Measurements from ENCODE around the gene DSCAML1. TPM values are rescaled to one million over a fixed set of nuclear protein-coding genes. Genes with fewer than 3 reads are reported as not detected.

DSCAML1 gene
- total RNA-seq, 1 donor from 2014 or later, result not detected

DNA sequence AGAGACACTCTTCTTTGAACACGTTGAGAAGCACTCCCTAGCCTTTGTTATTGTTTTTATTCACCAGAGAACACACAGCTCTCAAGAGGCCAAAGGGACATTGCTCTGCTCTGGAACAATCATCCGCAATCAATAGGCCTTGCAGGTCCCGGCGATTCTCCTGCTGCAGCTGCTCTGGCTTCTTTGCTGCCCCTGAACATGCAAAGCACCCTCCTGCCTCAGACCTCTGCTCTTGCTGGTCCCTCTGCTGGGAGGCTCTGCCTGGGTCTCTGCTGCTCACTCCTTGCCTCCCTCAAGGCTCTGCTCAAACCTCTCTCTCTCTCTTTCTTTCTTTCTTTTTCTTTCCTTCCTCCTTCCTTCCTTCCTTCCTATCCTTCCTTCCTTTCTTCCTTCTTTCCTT is 232.7 kb downstream of the DSCAML1 start:
- no peak for DNase-seq (ENCODE audit: extremely low read depth, low read depth, low spot score)

DNA sequence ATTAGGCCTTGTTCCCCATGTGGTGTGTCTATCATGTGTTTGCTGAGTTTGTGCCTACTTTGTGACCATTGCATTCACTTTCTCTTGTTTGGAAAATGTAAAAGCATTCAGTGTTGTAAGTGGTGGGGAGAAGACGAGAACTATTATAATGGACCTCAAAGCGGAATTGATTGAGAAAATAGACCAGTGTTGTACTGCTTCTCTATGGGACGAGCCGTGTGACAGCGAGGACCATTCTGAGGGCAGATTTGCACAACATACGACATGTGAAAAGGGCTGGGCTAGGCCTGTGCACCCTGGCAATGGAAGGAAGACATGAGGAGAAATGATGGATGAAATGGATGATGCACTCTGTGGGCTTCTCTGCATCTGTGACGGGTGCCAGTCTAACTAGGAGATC is 233.5 kb downstream of the DSCAML1 start:
- DNase-seq (ENCODE audit: extremely low read depth, low read depth, low spot score), result no peak

DNA sequence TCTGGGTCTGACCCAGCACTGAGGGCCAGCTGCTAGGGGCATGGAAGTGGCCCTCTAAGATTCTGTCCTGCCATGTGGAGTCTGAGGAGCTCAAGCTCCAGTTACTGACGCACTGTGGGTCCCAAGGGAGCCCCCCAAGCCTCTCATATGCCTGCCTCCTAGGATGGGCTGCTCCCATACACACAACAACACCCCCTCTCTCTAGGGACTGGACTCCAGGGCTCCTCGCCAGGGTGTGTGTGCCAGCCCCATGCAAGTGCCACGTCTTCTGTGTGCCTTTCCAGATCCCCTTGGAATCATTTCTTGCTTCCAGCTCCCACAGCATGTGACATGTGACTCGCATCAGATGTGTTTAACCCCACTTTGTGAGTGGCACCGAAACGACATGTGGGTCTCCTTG is 234.9 kb downstream of the DSCAML1 start:
- no peak for DNase-seq (ENCODE audit: extremely low read depth, low read depth, low spot score)

DNA sequence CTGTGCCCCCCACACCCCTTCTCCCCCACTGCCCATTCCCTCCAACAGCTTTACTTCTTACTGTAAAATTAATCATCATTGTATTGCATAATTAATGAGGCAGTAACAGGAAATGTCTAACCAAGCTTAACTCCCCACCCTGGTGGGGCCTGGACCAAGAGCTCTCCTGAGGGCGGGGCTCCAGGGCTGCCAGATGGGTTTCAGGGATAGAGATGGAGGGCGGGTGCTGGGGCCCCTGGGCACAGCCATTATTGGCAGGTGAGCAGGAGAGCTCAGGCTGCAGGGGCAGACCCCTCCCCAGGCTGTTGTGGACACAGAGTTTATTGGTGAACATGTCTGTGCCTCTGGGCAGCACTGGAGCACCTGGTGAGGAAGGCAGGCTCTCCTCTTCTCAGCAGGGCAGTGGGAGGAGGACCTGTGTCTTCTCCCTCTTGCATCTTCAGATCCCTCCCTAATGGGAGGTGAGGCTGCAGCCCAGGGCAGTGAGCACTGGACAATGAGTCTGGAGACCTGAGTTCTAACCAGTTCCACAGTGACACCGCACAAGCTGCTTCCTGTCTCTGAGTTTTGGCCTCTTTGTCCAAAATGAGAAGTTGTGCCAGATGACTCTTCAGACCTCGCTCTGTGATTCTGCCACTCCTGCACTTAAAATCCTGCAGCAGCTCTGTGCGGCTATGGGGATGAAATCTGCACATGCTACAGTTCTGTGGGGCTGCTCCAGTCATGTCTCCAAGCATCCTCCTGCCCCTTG is 236.1 kb downstream of the DSCAML1 start:
- DNase-seq (ENCODE audit: extremely low read depth, low read depth, low spot score), result no peak

DNA sequence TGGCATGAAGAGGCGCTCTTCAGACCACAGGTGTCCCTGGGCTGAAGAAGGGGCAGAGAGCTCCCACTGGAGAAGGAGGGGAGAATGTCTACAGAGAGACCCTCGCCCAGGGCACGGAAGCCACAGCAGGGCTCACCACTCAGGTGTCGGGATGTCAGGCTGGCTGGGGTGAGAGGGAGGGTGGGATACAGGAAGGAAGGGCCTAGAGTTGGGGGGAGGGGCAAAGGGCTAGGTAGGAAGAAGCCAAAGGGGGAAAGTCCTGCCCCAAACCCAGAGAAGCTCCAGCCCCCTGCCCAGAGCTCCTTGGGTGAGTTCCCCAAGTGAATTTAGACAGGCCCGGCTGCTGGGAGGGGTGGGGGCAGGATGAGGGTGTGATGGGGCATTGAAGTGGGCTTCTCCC is 237.3 kb downstream of the DSCAML1 start:
- no peak for DNase-seq (ENCODE audit: extremely low read depth, low read depth, low spot score)

DNA sequence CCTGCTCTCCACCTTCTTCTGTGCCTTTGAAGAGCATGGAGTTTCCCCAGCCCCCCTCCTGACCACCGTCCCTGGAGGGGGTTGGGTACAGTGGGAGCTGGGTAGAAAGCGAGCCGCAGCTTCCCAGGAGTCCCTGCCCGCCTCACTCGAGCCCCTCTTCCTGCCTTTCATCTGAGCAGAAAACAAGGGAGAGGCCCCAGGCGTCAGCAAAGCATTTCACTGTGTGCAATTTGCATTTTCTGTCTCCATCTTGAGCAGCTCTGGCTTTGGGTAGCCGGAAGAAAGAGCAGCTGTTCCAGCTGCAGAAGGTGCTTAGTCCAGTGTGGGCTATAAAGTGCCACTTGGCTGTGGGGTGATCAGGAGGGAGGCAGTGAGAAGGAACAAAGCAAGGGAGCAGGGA is 239.7 kb downstream of the DSCAML1 start:
- DNase-seq (ENCODE audit: extremely low read depth, low read depth, low spot score), result no peak

DNA sequence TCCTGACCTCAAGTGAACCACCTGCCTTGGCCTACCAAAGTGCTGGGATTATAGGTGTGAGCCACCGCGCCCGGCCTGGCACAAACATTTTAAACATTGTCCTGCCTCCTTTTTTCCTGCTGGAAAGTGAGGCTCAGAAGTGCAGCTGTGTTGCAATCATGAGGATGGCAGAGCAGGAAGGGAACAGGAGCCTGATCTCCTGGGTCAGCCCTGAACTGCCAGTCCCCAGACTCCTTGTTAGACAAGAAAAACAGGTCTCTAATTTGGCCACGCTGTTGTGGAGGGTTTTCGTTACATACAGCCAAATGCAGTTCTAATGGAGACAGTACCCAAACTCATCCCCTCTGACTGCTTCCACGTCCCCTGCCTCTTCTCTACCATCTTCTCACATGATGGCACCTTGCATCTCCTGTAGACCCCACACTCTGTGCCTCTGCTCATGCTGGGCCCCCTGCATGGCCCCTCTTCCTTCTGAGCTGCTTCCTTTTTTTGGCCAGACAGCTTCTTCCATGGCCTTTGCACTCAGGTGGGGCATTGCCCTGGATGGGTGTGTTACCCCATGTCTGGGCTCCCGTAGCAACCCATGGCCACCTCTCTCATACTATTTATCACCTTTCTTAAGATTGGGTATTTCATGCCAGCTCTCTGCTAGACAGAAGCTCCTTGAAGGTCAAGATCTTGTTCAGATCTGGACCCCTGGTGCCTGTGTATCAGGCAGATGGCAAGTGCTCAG is 242.2 kb downstream of the DSCAML1 start:
- no peak for DNase-seq (ENCODE audit: extremely low read depth, low read depth, low spot score)

DNA sequence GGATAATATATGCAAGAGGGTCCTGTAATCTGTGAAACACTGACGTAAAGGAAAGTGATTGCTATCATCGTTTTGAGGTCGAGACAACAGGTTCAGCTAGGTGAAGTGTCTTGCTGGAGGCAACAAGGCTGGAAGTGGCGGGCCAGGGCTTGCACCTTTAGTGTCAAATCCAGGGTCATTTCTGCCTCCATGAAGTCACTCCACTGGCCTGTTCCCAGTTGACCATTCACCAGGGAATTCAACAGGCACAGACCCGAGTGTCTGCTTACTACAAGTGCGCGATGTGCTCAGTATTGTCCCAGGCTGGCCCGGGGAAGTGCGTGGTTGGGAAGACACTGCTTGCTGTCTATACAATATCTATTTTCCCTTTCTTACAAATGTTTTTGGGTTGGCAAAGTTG is 244.4 kb downstream of the DSCAML1 start:
- DNase-seq (ENCODE audit: extremely low read depth, low read depth, low spot score), result no peak

DNA sequence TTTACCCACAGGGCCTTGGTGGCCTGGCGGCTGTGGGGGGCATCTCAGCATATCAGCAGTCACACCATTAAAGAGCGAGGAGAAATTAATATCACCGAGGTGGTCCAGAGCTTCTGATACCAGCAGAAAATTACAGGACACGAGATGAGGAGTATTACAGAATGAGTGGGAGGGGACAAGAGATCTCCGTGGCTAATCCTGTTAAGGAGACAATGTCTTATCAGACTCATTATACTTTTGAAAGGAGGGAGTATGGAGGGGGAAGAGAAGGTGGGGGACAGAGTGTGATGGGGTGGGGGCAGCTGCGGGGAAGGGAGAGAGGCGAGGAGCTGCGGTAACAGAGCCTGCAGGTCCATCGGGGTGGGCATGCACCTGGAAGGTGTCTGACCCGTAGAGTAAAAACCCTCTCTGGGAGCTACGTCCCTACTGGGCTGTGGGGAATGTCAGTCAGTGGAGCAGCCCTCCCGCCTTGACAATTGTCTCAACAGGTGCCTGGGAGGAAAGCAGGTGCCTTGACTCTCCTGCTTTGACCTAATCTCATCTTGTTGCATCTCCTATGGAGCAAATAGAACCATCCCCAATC is 245.2 kb downstream of the DSCAML1 start:
- no peak for DNase-seq (ENCODE audit: extremely low read depth, low read depth, low spot score)

DNA sequence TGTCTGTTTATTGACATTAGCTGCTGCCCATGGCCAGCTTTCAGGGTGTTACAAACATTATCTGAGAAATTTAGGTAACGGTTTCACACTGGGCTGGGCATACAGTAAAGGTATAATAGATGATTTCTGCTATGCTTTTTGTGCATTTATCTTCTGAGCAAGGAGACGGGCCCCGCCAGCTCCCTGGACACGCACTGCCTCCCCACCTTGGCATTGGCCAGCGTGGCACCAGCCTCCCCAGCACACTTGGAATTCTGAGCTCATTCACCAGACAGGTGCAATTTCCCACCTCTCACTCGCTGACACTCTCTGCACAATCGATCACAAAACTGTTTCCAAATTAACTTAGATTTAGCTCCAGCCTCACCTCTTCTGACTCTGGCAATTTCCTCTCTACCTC is 246.6 kb downstream of the DSCAML1 start:
- DNase-seq (ENCODE audit: extremely low read depth, low read depth, low spot score), result no peak

DNA sequence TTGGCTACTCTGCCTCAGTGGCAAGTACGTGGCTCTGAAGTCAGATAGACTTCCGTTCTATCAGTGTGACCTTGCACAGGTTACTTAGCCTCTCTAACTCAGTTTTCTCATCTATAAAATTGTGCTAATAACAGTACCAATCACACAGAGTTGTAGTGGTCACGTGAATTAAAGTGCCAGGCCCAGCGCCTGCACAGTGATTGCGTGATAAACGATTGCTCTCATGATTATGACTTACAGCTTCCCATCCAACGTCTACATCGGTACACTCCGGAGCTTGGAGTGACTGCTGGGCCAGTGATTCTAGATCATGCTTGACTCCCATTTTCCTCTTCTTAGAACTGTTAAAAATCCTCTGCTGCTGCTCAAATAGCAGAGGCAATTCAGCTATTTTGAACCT is 247.6 kb downstream of the DSCAML1 start:
- no peak for DNase-seq (ENCODE audit: extremely low read depth, low read depth, low spot score)

DNA sequence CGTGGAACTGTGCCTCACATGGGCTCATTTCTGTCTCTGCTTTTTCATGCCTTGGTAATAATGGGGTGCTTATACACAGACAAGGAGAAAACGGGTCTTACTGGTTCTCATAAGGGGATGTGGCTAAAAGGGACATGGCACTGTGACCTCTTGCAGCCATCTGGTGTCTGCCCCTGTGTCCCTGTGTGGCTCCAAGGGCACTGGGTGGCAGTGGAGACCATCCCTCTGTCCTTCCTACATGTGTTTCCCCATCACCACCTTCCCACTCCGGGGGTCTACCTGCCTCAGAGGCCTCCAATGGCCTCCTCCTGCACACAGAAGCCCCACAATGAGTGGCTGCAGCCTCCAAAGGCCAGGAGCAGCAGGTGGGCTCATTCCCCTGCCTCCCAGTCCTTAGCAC is 248.1 kb downstream of the DSCAML1 start:
- no peak for DNase-seq (ENCODE audit: extremely low read depth, low read depth, low spot score)

DNA sequence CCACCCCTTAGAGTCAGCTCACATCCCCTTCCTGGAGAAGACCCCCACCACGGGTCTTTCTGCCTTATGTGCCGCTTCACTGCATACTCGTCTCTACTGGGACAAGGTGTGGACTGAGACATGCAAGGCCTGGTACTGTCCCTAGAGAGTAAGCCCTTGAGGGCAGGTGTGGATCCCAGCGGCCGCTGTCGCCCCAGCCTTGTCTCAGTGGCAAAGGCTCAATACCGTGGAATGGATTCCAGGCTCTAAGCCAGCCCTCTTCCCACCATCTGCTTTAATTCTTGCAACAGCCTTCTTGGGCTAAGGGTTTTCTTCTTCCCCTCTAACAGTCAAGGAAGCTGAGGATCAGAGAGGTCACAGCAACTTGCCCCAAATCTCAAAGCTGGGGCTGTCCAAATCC is 249.1 kb downstream of the DSCAML1 start:
- DNase-seq (ENCODE audit: extremely low read depth, low read depth, low spot score), result no peak

DNA sequence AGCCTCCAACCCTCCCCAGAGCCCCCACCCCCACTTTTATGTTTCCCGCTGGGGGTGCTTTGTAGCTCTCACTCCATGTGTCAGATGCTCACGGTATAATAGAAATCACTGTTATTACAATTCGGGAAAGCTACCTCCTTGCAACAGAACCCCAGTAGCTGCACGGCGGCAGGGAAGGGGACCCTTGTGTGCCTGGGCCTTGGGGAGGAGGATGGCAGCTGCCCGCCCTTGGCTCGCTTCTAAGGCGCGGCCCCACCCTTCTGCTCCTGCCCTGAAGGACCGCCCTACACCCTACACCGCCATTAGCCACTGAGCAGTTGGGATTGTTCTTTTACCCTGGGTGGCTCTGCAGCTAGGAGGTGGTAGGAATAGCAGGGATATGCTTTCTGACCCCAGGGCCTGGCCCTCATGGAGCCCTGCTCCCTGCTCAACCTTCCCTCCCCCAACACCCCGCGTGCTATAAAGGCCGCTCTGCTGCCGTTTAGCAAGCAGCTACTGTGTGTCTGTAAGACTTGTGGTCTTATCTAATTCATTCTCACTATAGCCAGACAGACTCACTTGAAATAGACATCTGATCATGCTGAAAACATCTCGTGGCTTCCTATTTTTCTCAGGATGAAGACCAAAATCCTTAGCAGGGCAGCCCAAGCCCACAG is 249.7 kb downstream of the DSCAML1 start:
- DNase-seq (ENCODE audit: extremely low read depth, low read depth, low spot score), result no peak

DNA sequence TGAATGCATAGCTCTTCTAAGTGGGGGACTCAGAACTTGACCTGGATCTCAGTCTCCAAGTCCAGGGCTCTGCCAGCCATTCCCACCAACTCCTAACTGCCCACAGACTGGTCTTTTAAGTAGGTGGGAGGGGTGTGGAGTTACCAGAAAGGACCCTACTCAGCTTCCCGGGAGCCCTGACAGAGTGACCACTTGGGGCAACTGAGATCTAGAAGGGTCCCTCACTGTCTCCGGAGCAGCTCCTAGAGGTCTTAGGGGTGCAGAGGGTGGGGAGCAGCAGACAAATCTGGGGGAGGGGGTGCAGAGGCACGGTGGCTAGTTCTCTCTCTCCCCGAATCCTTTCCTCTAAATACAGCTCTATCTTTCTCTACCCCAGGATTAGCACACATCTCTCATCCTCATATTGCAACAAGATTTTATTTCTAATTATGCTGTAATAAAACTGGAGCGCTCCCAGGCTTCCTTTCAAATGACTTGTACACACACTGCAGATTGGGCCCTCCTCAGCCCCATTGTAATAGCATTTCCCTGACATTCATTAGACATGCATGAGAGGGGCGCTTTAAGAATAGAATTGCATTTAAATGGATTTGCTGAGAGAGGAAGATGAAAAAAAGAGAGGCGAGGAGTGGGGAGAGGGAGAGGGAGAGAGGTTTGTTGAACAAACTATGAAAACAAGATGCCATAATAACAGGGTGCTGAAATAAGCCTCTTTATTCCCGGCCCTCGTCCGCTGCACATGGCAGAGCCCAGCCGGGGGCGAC is 250.4 kb downstream of the DSCAML1 start:
- no peak for DNase-seq (ENCODE audit: extremely low read depth, low read depth, low spot score)

DNA sequence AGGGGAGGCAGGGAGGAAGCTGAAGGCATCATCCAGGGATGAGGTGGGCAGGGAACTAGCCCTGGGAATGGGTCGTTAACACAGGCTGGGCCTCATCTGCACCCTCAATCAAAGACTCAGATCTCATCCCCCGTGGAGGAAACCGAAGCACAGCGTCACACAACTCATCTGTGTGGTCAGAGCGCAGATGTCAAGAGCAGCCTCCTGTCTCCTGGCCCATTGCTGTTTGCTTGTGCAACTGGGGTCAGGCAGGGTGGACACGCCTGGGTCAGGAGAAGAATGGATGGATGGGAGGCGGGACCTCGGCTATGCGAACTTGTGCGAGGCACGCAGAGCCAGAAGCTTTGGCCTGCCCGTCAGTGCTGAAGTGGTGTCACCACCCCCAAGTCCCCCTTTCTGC is 251.3 kb downstream of the DSCAML1 start:
- no peak for DNase-seq (ENCODE audit: extremely low read depth, low read depth, low spot score)

DNA sequence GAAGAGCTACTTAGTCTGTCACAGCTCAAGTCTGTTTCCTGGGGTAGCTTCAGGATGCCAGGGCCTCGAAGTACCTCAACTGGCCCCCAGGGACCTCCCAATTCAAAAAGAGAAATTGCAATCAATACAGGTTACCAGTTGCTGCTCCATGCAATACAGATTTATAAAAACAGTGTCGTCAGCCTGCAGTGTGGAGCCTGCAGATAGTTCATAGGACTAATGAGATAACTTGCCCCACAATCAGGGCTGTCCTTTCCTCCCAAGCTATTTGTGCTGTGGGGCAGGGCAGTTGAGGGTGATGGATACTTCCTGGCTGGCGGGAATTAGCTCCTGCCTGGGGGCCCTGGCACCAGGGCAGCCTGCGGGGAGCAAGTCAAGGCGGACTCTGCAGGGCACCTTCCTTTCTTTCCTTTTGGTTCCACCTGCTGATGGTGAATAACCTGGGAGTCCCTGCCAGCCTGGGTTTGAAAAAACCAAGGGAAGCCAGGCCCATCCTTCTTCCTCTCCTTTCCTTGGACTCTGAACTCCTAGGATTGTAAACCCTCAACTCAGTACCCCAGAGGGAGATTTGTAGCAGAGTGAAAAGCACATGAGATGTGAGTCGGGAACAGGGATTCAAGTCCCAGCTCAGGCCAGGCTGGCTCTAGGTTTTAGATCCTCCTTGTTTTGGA is 252.8 kb downstream of the DSCAML1 start:
- no peak for DNase-seq (ENCODE audit: extremely low read depth, low read depth, low spot score)

DNA sequence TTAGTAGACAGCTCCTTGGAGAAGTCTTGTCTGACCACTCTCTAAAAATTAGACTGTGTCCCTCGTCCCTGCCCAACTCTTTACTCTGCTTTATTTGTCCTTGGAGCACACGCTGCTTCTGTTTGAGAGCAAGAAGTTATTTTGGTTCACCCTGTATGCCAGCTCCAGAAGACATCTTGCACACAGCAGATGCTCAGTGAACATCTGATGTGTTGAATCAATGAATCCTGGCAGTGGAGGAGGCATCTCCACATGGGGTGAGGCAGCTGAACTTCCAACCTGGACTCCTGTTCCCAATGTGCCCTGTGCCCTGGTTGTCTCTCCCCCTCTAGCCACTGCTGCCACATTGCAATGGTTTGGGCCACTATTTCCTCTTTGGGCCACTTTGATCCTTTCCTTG is 255.8 kb downstream of the DSCAML1 start:
- no peak for DNase-seq (ENCODE audit: extremely low read depth, low read depth, low spot score)

DNA sequence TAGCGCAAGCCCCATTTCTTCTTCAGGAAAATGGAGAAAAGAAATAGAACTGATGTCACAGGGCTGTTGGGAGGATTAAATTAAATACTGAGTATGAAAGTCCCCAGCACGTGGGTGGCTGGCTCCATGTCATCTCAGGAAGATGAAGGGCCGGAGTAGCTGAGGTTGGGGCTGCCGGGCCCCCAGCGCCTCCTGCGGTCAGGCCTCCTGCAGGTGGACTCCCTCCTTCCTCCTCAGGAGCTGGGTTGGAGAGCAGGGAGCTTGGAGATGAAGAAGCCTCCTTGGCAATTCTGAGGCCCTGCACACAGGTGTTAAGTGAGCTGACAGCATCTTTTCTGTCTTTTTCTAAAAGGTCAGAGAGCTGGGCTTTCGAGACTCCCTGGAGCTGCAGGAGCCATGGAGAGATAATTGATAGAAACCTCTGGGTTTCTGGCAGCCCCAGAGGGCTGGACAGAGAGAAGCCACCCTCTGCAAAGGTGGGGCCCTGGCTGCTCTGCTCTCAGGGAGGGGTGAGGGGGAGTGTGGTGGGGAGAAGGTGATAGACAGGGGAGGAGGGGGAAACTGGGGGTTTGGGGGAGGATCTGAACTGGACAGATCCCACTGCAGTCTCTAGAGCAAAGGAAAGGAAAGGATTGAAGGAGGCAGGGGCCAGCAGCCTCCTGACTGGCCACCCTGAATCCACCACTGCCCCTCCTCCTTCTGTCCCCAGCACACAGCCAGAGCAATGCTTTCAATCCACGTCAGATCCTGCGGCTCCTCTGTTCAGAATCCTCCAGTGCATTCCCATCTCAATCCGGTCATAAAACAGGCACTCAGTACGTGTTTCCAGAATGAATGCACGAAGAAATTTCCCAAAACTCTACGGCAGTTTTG is 258.5 kb downstream of the DSCAML1 start:
- DNase-seq (ENCODE audit: extremely low read depth, low read depth, low spot score), result no peak

Measured in glomerular endothelial cell (primary cell).